B cell (primary cell): Measurements from ENCODE around the gene ZNF277. TPM values are rescaled to one million over a fixed set of nuclear protein-coding genes. Genes with fewer than 3 reads are reported as not detected.
A peak's percentile ranks its signal among the peaks of the same experiment; 100 is the strongest.

Source experiments
- ATAC-seq: fragments of 200-7000 bp; cut with Tn5 transposase; one replicate; pipeline ENCODE4 v1.10.0; 2021; ENCODE audit warnings: low read depth, mild to moderate bottlenecking, moderate number of reproducible peaks, moderate library complexity
- CTCF ChIA-PET: fragments of 350-600 bp; sonication (Branson Sonifier 250); formaldehyde crosslinking; loops from one replicate; lab custom pipeline; 2021; ENCODE audit warnings: antibody characterized with exemption, inconsistent platforms; lab: Charles Lee
- POLR2A ChIA-PET: fragments of 350-600 bp; sonication (Branson Sonifier 250); formaldehyde crosslinking; loops from one replicate; lab custom pipeline; 2021; ENCODE audit warnings: antibody characterized with exemption; lab: Charles Lee
- DNase-seq: peaks from one replicate; pipeline ENCODE4 v3.0.0; 2013
- H2AFZ ChIP-seq: 2 replicates; pipeline ENCODE4 v1.6.1; 2012; ENCODE audit warnings: mild to moderate bottlenecking, low read depth, low read length; ENCODE audit not compliant: insufficient read depth, poor library complexity, severe bottlenecking
- H3K27ac ChIP-seq, 2 donors: 1 replicate in 1 of 2; 2 replicates in 1 of 2; pipeline ENCODE4 v1.5.1; 2012 to 2013; ENCODE audit warnings: low read length in 2 of 2, mild to moderate bottlenecking in 2 of 2, moderate library complexity in 1 of 2
- H3K27me3 ChIP-seq, 4 experiments: fragments of 200-600 bp in 1 of 4; sonication (generic) in 1 of 4; replicated peaks in 1 of 4; 1 replicate in 2 of 4; 2 replicates in 2 of 4; pipeline versions ENCODE4 v1.6.1 to v1.7.0; 2013 to 2016; ENCODE audit warnings: low read length in 3 of 4, mild to moderate bottlenecking in 2 of 4, mixed read lengths in 1 of 4, moderate library complexity in 1 of 4; ENCODE audit not compliant: insufficient read depth in 4 of 4, control insufficient read depth in 3 of 4; ENCODE audit errors: control extremely low read depth in 1 of 4
- H3K36me3 ChIP-seq, 2 experiments: replicated peaks in 1 of 2; 1 replicate in 1 of 2; 2 replicates in 1 of 2; pipeline versions ENCODE4 v1.6.1 to v1.7.1; 2013; ENCODE audit warnings: low read length in 1 of 2; ENCODE audit not compliant: insufficient read depth in 2 of 2, control insufficient read depth in 1 of 2; ENCODE audit errors: control extremely low read depth in 1 of 2, extremely low read depth in 1 of 2
- H3K4me1 ChIP-seq, 2 donors: fragments of 200-600 bp in 1 of 2; sonication (generic) in 1 of 2; 1 replicate in 1 of 2; 2 replicates in 1 of 2; pipeline versions ENCODE4 v1.5.1 to v1.6.1; 2013 to 2017; ENCODE audit warnings: low read length in 2 of 2; ENCODE audit not compliant: control insufficient read depth in 2 of 2, insufficient read depth in 2 of 2
- H3K4me2 ChIP-seq: replicated peaks from 2 replicates; pipeline ENCODE3; 2012; ENCODE audit warnings: mild to moderate bottlenecking, low read depth, low read length; ENCODE audit not compliant: poor library complexity, severe bottlenecking
- H3K4me3 ChIP-seq, 5 experiments: fragments of 200-600 bp in 1 of 5; sonication (generic) in 1 of 5; 1 replicate in 3 of 5; 2 replicates in 2 of 5; pipeline versions ENCODE4 v1.5.1 to v1.7.0; 2011 to 2016; ENCODE audit warnings: low read length in 4 of 5, mild to moderate bottlenecking in 4 of 5, low read depth in 2 of 5, control low read depth in 1 of 5, moderate library complexity in 1 of 5; ENCODE audit not compliant: insufficient read depth in 1 of 5; ENCODE audit errors: control extremely low read depth in 1 of 5, extremely low read depth in 1 of 5
- H3K79me2 ChIP-seq: fragments of 200-600 bp; sonication (generic); one replicate; pipeline ENCODE4 v1.6.0; 2016; ENCODE audit warnings: low read length; ENCODE audit not compliant: control insufficient read depth, insufficient read depth
- H3K9ac ChIP-seq: fragments of 200-600 bp; sonication (generic); 2 replicates; pipeline ENCODE4 v1.6.1; 2017; ENCODE audit warnings: mild to moderate bottlenecking, low read length, moderate library complexity
- H3K9me3 ChIP-seq, 3 donors: one replicate each; pipeline versions ENCODE4 v1.6.1 to v1.7.1; 2013; ENCODE audit warnings: low read length in 2 of 3; ENCODE audit not compliant: control insufficient read depth in 2 of 3, insufficient read depth in 1 of 3; ENCODE audit errors: control extremely low read depth in 1 of 3
- H4K20me1 ChIP-seq: 2 replicates; pipeline ENCODE4 v1.6.0; 2012; ENCODE audit warnings: mild to moderate bottlenecking, low read length; ENCODE audit not compliant: insufficient read depth, control insufficient read depth, poor library complexity, severe bottlenecking
- H3K27ac Mint-ChIP-seq: one replicate; pipeline ENCODE4 v1.8.0; 2021; ENCODE audit warnings: mixed read lengths
- H3K27me3 Mint-ChIP-seq: one replicate; pipeline ENCODE4 v1.8.0; 2021; ENCODE audit warnings: mixed read lengths
- H3K4me1 Mint-ChIP-seq: one replicate; pipeline ENCODE4 v1.8.0; 2021; ENCODE audit warnings: mixed read lengths
- H3K4me3 Mint-ChIP-seq: one replicate; pipeline ENCODE4 v1.8.0; 2021; ENCODE audit warnings: mixed read lengths
- H3K9me3 Mint-ChIP-seq: one replicate; pipeline ENCODE4 v1.8.0; 2022; ENCODE audit warnings: mixed read lengths; ENCODE audit not compliant: insufficient read depth
- CTCF ChIP-seq: fragments of 200-600 bp; IDR thresholded peaks from one replicate; pipeline ENCODE4 v1.8.0; 2022; ENCODE audit warnings: antibody characterized with exemption, mild to moderate bottlenecking
- EZH2 ChIP-seq: IDR thresholded peaks from 2 replicates; pipeline ENCODE4 v1.6.1; 2012; ENCODE audit warnings: borderline replicate concordance, low read depth, mild to moderate bottlenecking, moderate library complexity, low read length; ENCODE audit not compliant: insufficient read depth, poor library complexity, severe bottlenecking
- WGBS: methylation state at CpG from one replicate; pipeline ENCODE4 v1.1.5; 2013; ENCODE audit warnings: missing lambda C conversion rate; ENCODE audit not compliant: insufficient coverage; 5-methylcytosine and 5-hydroxymethylcytosine counted together
- intact Hi-C: fragments of 100-400 bp; cut with micrococcal nuclease; formaldehyde crosslinking; loops from one replicate; pipeline ENCODE4 v1.10.0; 2022
- polyA plus RNA-seq: library from polyadenylated mRNA; depleted of rRNA; stranded (reverse); fragments of >200 nt; gene quantifications from 2 replicates; pipeline ENCODE4 v1.2.3, GENCODE V29; 2012
- total RNA-seq, 2 donors: library from RNA; stranded (reverse); fragments of 120-200 nt in 1 of 2; gene quantifications; 1 replicate in 1 of 2; 2 replicates in 1 of 2; pipeline versions ENCODE4 v1.2.3 to v1.2.4, GENCODE V29; 2013 to 2022

The ZNF277 gene
- total and polyA plus RNA-seq, 2 donors (not counting 1 experiment from before 2014, with no cell fraction given): 9.5 to 18.6 TPM

- H3K4me1 Mint-ChIP-seq: peaks cover 36% of the 10 kb centered on the region
- H3K27me3 Mint-ChIP-seq: peaks cover 47% of the 10 kb centered on the region
- no CpG with 5 or more reads among the region's 4 CpGs for WGBS
- H3K4me3 ChIP-seq: no peak overlapping the region
- POLR2A ChIA-PET: no interaction called here
- no peak overlapping the region for H2AFZ ChIP-seq
- no peak overlapping the region for H3K4me2 ChIP-seq
- ATAC-seq: no peak
- H3K27me3 ChIP-seq: peaks cover 0 to 37% (median 32%) of the 10 kb centered on the region in 4 experiments
- H3K36me3 ChIP-seq: no peaks in the 10 kb centered on the region
- TF ChIP-seq EZH2 (no peak), CTCF (no peak)
- H3K27ac Mint-ChIP-seq: no peak overlapping the region
- no peak overlapping the region for H3K9ac ChIP-seq
- no peak overlapping the region for H3K27ac ChIP-seq
- H3K4me3 Mint-ChIP-seq: no peak overlapping the region
- H3K4me1 ChIP-seq: peaks cover 27 to 29% of the 10 kb centered on the region in 2 donors
- intact Hi-C loops: no loop called here
- peaks cover 30% of the 10 kb centered on the region for H3K79me2 ChIP-seq
- CTCF ChIA-PET: no interaction called here
- no peaks in the 10 kb centered on the region for H4K20me1 ChIP-seq
- no peak for DNase-seq
- peaks cover 0 to 3% (median 0%) of the 10 kb centered on the region in 3 donors for H3K9me3 ChIP-seq
- no peaks in the 10 kb centered on the region for H3K9me3 Mint-ChIP-seq
These were observed 3.1 kb upstream of the ZNF277 start for GRCh38 chr7:112203365-112203739.

- Mint-ChIP-seq H3K27me3 (peaks cover 39% of the 10 kb centered on the region), H3K4me1 (peaks cover 41% of the 10 kb centered on the region), H3K27ac (no peak overlapping the region), H3K9me3 (no peaks in the 10 kb centered on the region), H3K4me3 (peak overlapping the region; percentile 91)
- H3K27me3 ChIP-seq: peaks cover 0 to 37% (median 31%) of the 10 kb centered on the region in 4 experiments
- H3K79me2 ChIP-seq: peaks cover 44% of the 10 kb centered on the region
- no peaks in the 10 kb centered on the region for H3K36me3 ChIP-seq
- H3K9ac ChIP-seq: peak overlapping the region; percentile 94
- H4K20me1 ChIP-seq: no peaks in the 10 kb centered on the region
- 0% methylated on average over 5 of the region's 14 CpGs for WGBS
- peak overlapping the region; percentile 77 to 97 (median 91) for H3K4me3 ChIP-seq
- H3K9me3 ChIP-seq: peaks cover 0 to 3% (median 0%) of the 10 kb centered on the region in 3 donors
- TF ChIP-seq CTCF (no peak), EZH2 (no peak)
- ChIA-PET POLR2A (interaction anchor here (1.5 kb wide), 1 partner anchor 246 kb away, joined by 7 read pairs; the partner anchor contains the start of gene IFRD1), CTCF (interaction anchor here (0.6 kb wide), 1 partner anchor 441 kb away, joined by 3 read pairs; no protein-coding TSS in a partner anchor)
- no peak for ATAC-seq
- peak overlapping the region; percentile 99 for H3K4me2 ChIP-seq
- peak overlapping the region; percentile 98 for H2AFZ ChIP-seq
- H3K27ac ChIP-seq: no peak overlapping the region
- peaks cover 27 to 29% of the 10 kb centered on the region in 2 donors for H3K4me1 ChIP-seq
- intact Hi-C loops: no loop called here
- peak; percentile 57 for DNase-seq
These were observed 1.8 kb upstream of the ZNF277 start for GRCh38 chr7:112204499-112205342.
